HL-60 (cell line): ENCODE results near the gene GINS2.

Experiments used
- CTCF ChIP-seq: IDR thresholded peaks from one replicate; pipeline ENCODE4 v1.5.1; 2011; ENCODE audit warnings: low read length, control low read depth, inconsistent platforms; ENCODE audit not compliant: insufficient read depth
- GABPA ChIP-seq: IDR thresholded peaks from 2 replicates; pipeline ENCODE4 v1.6.1; 2012; ENCODE audit warnings: low read depth
- POLR2AphosphoS5 ChIP-seq: IDR thresholded peaks from 2 replicates; pipeline ENCODE4 v1.6.1; 2012; ENCODE audit warnings: low read depth
- REST ChIP-seq: IDR thresholded peaks from 2 replicates; pipeline ENCODE4 v1.6.1; 2012; ENCODE audit warnings: low read depth; ENCODE audit not compliant: insufficient replicate concordance

- TF ChIP-seq CTCF (no peak), POLR2AphosphoS5 (no peak), GABPA (no peak), REST (no peak)
Measured at GRCh38 chr16:85698459-85698891, 9.7 kb upstream of the GINS2 start.
